Rectal smooth muscle tissue (tissue), 1 donor: ENCODE data around the gene DIO3.

Experiments
- H3K27ac ChIP-seq: one replicate; pipeline ENCODE4 v1.7.0; 2013; ENCODE audit warnings: low read depth, low read length, inconsistent platforms
- H3K27me3 ChIP-seq: one replicate; pipeline ENCODE4 v1.7.0; 2013; ENCODE audit warnings: low read length; ENCODE audit not compliant: control insufficient read depth, insufficient read depth
- H3K36me3 ChIP-seq: one replicate; pipeline ENCODE4 v1.7.0; 2013; ENCODE audit warnings: low read length; ENCODE audit not compliant: control insufficient read depth, insufficient read depth
- H3K4me1 ChIP-seq: one replicate; pipeline ENCODE4 v1.7.0; 2013; ENCODE audit warnings: low read length; ENCODE audit not compliant: control insufficient read depth, insufficient read depth
- H3K4me3 ChIP-seq: one replicate; pipeline ENCODE4 v1.7.0; 2013; ENCODE audit warnings: low read length
- H3K9ac ChIP-seq: one replicate; pipeline ENCODE4 v1.7.0; 2013; ENCODE audit warnings: low read length

The DIO3 gene

GRCh38 chr14:101529079-101529478 lies 32.2 kb upstream of the DIO3 start:
- no peaks in the 10 kb centered on the region for H3K4me1 ChIP-seq
- no peak overlapping the region for H3K4me3 ChIP-seq
- no peak overlapping the region for H3K27ac ChIP-seq
- H3K9ac ChIP-seq, result no peak overlapping the region
- H3K36me3 ChIP-seq, result no peaks in the 10 kb centered on the region
- H3K27me3 ChIP-seq, result no peaks in the 10 kb centered on the region

DNA sequence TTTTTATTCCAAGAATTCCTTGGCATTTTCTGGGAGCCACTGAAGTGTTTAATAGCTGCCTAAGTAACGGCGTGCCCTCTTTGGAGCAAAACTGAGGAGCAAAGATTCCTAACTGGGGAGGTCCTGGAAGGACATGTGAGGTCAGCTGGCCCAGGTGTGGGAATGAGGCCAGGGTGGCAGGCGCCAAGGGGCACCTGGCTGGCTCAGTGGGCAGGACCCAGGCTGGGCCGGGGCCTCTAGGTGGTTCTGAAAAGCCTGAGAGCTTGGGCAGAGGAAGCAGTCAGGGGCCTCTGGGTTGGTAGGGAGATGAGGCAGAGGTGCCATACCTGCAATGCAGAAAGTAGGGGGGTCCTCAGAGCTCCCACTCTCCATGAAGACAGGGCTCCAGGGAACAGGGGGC lies 27.1 kb upstream of the DIO3 start:
- no peak overlapping the region for H3K9ac ChIP-seq
- H3K27me3 ChIP-seq, result no peaks in the 10 kb centered on the region
- H3K4me3 ChIP-seq, result no peak overlapping the region
- H3K27ac ChIP-seq, result no peak overlapping the region
- no peaks in the 10 kb centered on the region for H3K4me1 ChIP-seq
- no peaks in the 10 kb centered on the region for H3K36me3 ChIP-seq

GRCh38 chr14:101535232-101535631 lies 26.1 kb upstream of the DIO3 start:
- Histone ChIP-seq H3K4me3 (no peak overlapping the region), H3K27ac (no peak overlapping the region), H3K4me1 (no peaks in the 10 kb centered on the region), H3K36me3 (no peaks in the 10 kb centered on the region), H3K27me3 (no peaks in the 10 kb centered on the region), H3K9ac (no peak overlapping the region)

- H3K4me1 ChIP-seq, result no peaks in the 10 kb centered on the region
- H3K4me3 ChIP-seq, result no peak overlapping the region
- H3K9ac ChIP-seq, result no peak overlapping the region
- no peaks in the 10 kb centered on the region for H3K27me3 ChIP-seq
- H3K27ac ChIP-seq, result no peak overlapping the region
- H3K36me3 ChIP-seq, result no peaks in the 10 kb centered on the region
Observed at GRCh38 chr14:101535701-101536207, 25.5 kb upstream of the DIO3 start.

DNA sequence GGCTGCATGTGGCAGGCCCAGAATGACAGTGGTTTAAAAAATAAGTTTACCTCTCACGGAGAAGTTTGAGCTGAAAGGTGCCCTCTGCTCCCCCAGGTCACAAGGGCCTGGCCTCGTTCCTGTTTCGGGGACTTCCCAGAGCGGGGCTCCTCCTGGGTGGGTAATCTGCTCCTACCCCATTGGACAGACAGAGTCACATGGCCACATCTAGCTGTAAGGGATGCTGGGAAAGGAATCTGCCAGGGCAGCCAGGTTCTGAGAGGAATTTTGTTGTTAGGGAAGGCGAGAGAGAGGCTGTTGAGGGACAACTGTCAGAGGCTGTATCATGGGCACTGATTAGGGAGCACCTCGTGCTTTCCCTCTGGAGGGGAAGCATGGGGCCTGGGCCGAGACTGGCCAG lies 24.0 kb upstream of the DIO3 start:
- H3K4me3 ChIP-seq, result no peak overlapping the region
- no peaks in the 10 kb centered on the region for H3K27me3 ChIP-seq
- H3K36me3 ChIP-seq, result no peaks in the 10 kb centered on the region
- no peak overlapping the region for H3K9ac ChIP-seq
- no peak overlapping the region for H3K27ac ChIP-seq
- H3K4me1 ChIP-seq, result no peaks in the 10 kb centered on the region

- H3K4me1 ChIP-seq, result no peaks in the 10 kb centered on the region
- H3K36me3 ChIP-seq, result no peaks in the 10 kb centered on the region
- no peaks in the 10 kb centered on the region for H3K27me3 ChIP-seq
- no peak overlapping the region for H3K4me3 ChIP-seq
- H3K27ac ChIP-seq, result no peak overlapping the region
- no peak overlapping the region for H3K9ac ChIP-seq
Observed at GRCh38 chr14:101538878-101539277, 22.4 kb upstream of the DIO3 start.

DNA sequence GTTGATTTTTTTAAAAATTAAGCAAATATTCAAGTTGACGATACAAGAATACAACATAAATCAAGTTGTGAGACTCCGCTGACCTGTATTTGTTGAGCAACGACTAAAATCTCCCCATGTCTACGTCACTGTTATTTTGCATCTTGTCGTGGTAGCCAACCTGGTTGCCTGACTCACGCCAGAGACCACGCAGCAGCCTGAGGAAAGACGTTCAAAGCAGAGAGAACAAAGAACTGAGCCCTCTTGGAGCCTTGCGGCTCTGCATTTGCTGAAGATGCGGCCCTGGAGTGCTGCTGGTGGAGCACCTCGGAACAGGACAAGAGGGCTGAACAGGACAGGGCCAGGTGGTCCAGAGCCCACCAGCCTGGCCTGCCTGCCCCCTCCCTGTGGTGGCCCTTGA lies 21.4 kb upstream of the DIO3 start:
- H3K27ac ChIP-seq, result no peak overlapping the region
- H3K9ac ChIP-seq, result no peak overlapping the region
- H3K4me3 ChIP-seq, result no peak overlapping the region
- no peaks in the 10 kb centered on the region for H3K4me1 ChIP-seq
- H3K27me3 ChIP-seq, result no peaks in the 10 kb centered on the region
- H3K36me3 ChIP-seq, result no peaks in the 10 kb centered on the region

DNA sequence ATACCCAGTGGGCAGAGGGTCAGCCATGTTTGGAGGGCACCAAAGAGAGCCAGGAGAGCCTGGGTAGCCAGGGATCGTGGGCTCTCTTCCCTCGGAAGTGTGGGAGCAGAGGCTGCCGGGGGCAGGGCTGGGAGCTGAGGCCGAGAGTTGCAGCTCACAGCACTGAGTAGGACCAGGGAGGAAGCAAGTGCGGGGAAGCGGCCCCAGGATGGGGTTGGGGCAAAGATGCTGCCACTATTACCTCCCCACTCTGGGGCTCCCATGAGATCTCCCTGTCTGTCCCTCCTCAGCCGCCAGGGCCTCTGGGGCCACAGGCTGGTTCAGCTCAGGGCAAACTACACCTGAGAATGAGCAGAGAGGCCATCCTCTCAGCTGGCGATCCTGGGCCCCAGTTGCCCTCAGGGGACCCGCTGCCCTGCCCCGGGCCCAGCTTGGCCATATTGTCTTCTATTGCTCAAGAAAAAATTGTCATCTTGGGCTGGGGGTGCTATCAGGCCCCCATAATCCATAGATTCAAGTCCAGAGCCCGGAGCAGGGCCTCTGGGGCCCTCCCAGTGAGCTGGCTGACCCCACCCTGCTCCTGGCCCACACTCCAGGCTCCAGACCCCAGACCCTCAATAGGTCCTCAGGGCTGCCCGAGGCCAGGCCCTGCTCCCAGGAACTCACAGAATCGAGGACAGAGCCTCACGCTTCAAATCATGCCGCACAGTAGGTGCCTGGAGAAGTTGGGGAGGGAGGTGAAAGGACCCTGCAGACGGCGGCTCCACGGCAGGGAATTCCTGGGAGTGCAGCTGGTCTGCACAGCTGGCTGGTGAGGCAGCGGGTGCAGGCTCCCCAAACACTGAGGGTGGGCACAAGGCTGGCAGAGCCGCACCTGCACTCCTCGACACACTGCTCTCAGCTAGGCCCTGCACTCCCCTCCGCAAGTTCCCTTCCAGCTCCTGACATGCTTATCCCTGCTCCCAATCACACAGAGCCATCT lies 20.5 kb upstream of the DIO3 start:
- Histone ChIP-seq H3K4me1 (no peaks in the 10 kb centered on the region), H3K27me3 (no peaks in the 10 kb centered on the region), H3K4me3 (no peak overlapping the region), H3K27ac (no peak overlapping the region), H3K36me3 (no peaks in the 10 kb centered on the region), H3K9ac (no peak overlapping the region)

- H3K4me1 ChIP-seq, result no peaks in the 10 kb centered on the region
- no peaks in the 10 kb centered on the region for H3K27me3 ChIP-seq
- no peak overlapping the region for H3K9ac ChIP-seq
- no peak overlapping the region for H3K4me3 ChIP-seq
- no peak overlapping the region for H3K27ac ChIP-seq
- no peaks in the 10 kb centered on the region for H3K36me3 ChIP-seq
Observed at GRCh38 chr14:101542391-101542790, 18.9 kb upstream of the DIO3 start.

DNA sequence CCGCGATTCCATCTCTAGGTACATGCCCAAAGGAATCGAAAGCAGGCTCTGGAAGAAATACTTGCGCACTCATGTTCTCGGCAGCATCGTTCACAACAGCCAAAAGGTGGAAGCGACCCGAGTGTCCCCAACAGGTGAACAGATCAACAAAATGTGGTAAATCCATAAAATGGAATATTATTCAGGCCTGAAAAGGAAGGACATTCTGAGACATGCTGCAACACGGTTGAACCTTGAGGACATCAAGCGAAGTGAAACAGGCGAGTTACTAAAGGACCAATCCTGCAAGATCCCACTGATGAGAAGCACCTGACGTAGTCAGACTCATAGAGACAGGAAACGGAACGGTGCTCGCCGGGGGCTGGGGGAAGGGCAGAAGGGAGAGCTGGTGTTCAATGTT lies 17.5 kb upstream of the DIO3 start:
- H3K4me1 ChIP-seq, result no peaks in the 10 kb centered on the region
- no peak overlapping the region for H3K9ac ChIP-seq
- no peak overlapping the region for H3K4me3 ChIP-seq
- H3K27me3 ChIP-seq, result no peaks in the 10 kb centered on the region
- H3K27ac ChIP-seq, result no peak overlapping the region
- H3K36me3 ChIP-seq, result no peaks in the 10 kb centered on the region

GRCh38 chr14:101544550-101544949 lies 16.7 kb upstream of the DIO3 start:
- no peaks in the 10 kb centered on the region for H3K36me3 ChIP-seq
- no peaks in the 10 kb centered on the region for H3K27me3 ChIP-seq
- H3K4me1 ChIP-seq, result no peaks in the 10 kb centered on the region
- no peak overlapping the region for H3K9ac ChIP-seq
- H3K27ac ChIP-seq, result no peak overlapping the region
- no peak overlapping the region for H3K4me3 ChIP-seq

DNA sequence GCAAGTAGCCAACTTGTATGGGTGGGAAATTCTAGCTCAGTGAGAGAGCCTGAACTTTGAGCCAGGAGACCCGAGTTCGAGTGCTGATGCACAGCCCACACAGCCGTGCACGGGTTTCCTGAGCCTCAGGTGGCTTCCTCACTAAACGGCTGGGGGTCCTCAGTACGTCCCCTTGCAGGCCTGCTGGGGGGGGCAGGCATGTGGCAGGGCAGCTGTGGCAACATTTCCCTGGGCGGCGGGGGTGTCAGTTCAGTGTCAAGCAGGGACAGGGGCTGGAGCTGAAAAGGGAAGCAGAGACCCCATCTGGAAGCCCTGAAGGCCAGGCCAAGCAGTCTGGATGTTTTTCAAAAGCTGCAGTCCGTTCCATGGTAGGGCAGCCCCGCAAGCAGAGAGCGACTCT lies 14.6 kb upstream of the DIO3 start:
- H3K4me3 ChIP-seq, result no peak overlapping the region
- no peaks in the 10 kb centered on the region for H3K36me3 ChIP-seq
- no peak overlapping the region for H3K27ac ChIP-seq
- no peaks in the 10 kb centered on the region for H3K27me3 ChIP-seq
- no peak overlapping the region for H3K9ac ChIP-seq
- no peaks in the 10 kb centered on the region for H3K4me1 ChIP-seq
